Placental pericyte (primary cell): ENCODE data around the gene KRT36. TPM values are rescaled to one million over a fixed set of nuclear protein-coding genes. Genes with fewer than 3 reads are reported as not detected.

Source experiments
- small RNA-seq: library from RNA; depleted of rRNA; stranded (forward); fragments of <200 nt; gene quantifications from one replicate; pipeline ENCODE3, GENCODE V24; 2012; ENCODE audit warnings: low replicate concordance
- total RNA-seq: library from RNA; depleted of rRNA; stranded (reverse); fragments of >200 nt; gene quantifications from 2 replicates; pipeline ENCODE4 v1.2.3, GENCODE V29; 2012

The KRT36 gene
- 0.22 TPM in 1 of 2 replicates, not detected in the other for total RNA-seq

GRCh38 chr17:41489531-41489930 is at the start of gene KRT36:
KRT36 (minus strand) TSS chr17:41489910; CDS start chr17:41489864, 46 bp downstream.

DNA sequence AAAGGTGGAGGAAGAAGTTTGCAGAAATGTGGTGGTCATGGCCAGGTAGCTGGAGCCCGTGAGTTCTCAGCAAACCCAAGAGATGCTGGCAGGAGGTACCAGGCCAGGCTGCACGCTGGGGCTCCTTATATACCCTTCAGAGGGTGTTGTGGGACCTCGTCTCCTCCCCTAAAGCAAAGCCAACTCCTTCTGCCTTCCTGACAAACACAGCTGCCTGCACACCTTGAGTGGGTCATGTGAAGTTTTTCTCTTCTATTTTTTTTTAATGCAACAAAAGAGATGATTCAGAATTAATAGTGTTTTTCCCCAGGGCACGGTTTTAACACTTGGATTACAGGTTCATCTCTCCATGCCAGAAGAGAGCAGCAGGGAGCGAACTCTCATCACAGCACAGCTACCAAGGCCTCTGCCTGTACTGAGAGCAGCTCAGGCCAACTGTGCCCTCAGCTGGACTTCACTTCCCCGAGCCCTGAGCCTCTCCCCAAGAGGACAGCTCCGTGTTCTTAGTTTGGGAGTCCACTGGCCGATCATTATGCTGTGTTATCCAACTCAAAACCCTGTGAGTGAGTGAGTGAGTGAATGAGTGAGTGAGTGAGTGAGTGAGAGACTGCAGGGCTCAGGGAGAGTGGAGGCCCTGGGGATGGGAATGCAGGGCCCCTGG is 29.2 kb upstream of the KRT36 start, which contains the start of gene KRT15:
KRT15 (minus strand) TSS at position 102 of the 661 bp plus-strand sequence; CDS start at position 39, 63 bp downstream.

GRCh38 chr17:41505007-41505808 is 15.5 kb upstream of the KRT36 start, which contains the start of gene KRT13:
KRT13 (minus strand) TSS chr17:41505612; CDS start chr17:41505550, 62 bp downstream.

DNA sequence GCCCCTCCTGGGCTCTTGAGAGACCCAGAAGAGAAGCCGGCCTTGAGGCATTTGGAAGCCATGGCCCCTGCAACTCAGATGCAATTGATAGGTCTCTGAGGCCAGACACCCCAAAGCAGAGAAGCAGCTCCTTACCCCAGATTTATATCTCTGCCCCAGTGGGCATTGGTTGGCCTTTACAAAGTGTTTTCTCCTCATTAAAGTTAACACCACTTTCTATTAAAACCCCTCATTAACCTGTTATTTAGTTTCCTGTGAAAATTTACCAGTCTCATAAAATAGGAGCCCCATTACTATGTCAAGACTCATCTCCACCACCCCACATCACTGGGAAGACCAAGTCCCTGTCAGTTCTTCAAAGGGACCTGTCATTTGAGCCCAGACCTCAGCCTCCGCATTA is 8.7 kb downstream of the KRT36 start, which contains the start of gene KRT35:
KRT35 (minus strand) TSS at position 116 of the 400 bp plus-strand sequence; CDS start at position 62, 54 bp downstream.

GRCh38 chr17:41466988-41467387 is 22.7 kb downstream of the KRT36 start, which contains the start of gene KRT32:
KRT32 (minus strand) TSS chr17:41467386; CDS start chr17:41467325, 61 bp downstream.

DNA sequence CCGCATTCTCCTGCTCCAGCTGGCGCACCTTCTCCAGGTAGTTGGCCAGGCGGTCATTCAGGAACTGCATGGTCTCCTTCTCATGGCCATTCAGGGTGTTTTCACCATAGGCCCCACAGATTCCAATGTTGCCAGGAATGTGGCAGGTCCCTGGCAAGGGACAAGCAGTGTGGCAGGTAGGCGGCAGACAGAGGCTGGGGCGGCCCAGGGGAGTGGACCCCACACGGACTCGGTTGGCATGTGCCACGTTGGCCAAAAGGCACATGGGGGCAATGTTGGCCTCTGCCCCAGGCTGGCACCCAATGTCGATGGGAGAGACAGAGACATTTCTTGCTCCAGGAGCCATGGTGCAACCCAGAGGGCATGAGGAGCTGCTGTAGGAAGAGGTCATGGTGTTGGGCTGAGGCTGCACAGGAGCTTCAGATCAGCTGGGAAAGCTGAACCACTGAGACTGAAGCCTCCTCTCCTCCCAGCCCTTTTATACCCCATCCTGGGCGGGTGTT is 49.1 kb downstream of the KRT36 start, which contains the start of gene KRT38:
KRT38 (minus strand) TSS at position 453 of the 503 bp plus-strand sequence; CDS start at position 391, 62 bp downstream.

Small RNA genes within 50 kb of the gene (small RNA-seq; reads per million reads assigned to genes)
- 6.6 reads per million, percentile 91 among the genes with 10 or more reads in this experiment for gene RNU2-32P

Other genes starting within 250 kb of the KRT36 start
- not detected in 2 replicates for gene KRTAP9-4, start 240.2 kb downstream of the KRT36 start, total RNA-seq
- gene KRTAP9-9, start 234.5 kb downstream of the KRT36 start, total RNA-seq: not detected in 2 replicates
- not detected in 2 replicates for gene KRTAP9-6, start 224.5 kb downstream of the KRT36 start, total RNA-seq
- gene KRTAP9-7, start 214.2 kb downstream of the KRT36 start, total RNA-seq: not detected in 2 replicates
- not detected in 2 replicates for gene KRTAP29-1, start 187.1 kb downstream of the KRT36 start, total RNA-seq
- gene KRTAP16-1, start 180.6 kb downstream of the KRT36 start, total RNA-seq: not detected in 2 replicates
- gene KRTAP17-1, start 174.2 kb downstream of the KRT36 start, total RNA-seq: not detected in 2 replicates
- not detected in 2 replicates for gene KRT33A, start 139.1 kb downstream of the KRT36 start, total RNA-seq
- not detected in 2 replicates for gene KRT33B, start 120.1 kb downstream of the KRT36 start, total RNA-seq
- 2.2 and 4.7 TPM in 2 replicates for gene KRT34, start 107.6 kb downstream of the KRT36 start, total RNA-seq
- gene KRT31, start 92.3 kb downstream of the KRT36 start, total RNA-seq: not detected in 2 replicates
- not detected in 2 replicates for gene KRT37, start 65.3 kb downstream of the KRT36 start, total RNA-seq
- under 0.01 TPM in 1 of 2 replicates, not detected in the other for gene KRT38, start 48.9 kb downstream of the KRT36 start, total RNA-seq
- not detected in 2 replicates for gene KRT32, start 22.5 kb downstream of the KRT36 start, total RNA-seq
- not detected in 2 replicates for gene KRT35, start 8.8 kb downstream of the KRT36 start, total RNA-seq
- gene KRT13, start 15.7 kb upstream of the KRT36 start, total RNA-seq: not detected in 2 replicates
- gene KRT15, start 29.0 kb upstream of the KRT36 start, total RNA-seq: 3.3 TPM in 1 of 2 replicates, not detected in the other
- gene KRT19, start 38.4 kb upstream of the KRT36 start, total RNA-seq: 154 and 259 TPM in 2 replicates
- gene KRT9, start 82.1 kb upstream of the KRT36 start, total RNA-seq: not detected in 2 replicates
- 1.0 TPM in 1 of 2 replicates, not detected in the other for gene KRT14, start 97.0 kb upstream of the KRT36 start, total RNA-seq
- not detected in 2 replicates for gene KRT16, start 122.9 kb upstream of the KRT36 start, total RNA-seq
- gene KRT17, start 134.7 kb upstream of the KRT36 start, total RNA-seq: 0.66 and 5.2 TPM in 2 replicates
- gene EIF1, start 199.0 kb upstream of the KRT36 start, total RNA-seq: 88.9 and 135 TPM in 2 replicates
- gene GAST, start 222.4 kb upstream of the KRT36 start, total RNA-seq: not detected in 2 replicates
- 0.14 and 0.44 TPM in 2 replicates for gene HAP1, start 244.7 kb upstream of the KRT36 start, total RNA-seq